Activated CD4-positive, alpha-beta T cell treated with anti-CD3 and anti-CD28 coated beads, Interleukin-2, amount 10 ng/mL, durations not matched to agents 24 days and 14 days (primary cell): ENCODE measurements around the gene PDE4A. TPM values are rescaled to one million over a fixed set of nuclear protein-coding genes. Genes with fewer than 3 reads are reported as not detected.
A peak's percentile ranks its signal among the peaks of the same experiment; 100 is the strongest.

Experiments used
- DNase-seq: peaks from one replicate; pipeline ENCODE4 v3.0.0; 2022
- H3K27ac Mint-ChIP-seq: one replicate; pipeline ENCODE4 v1.8.0; 2022; ENCODE audit warnings: mild to moderate bottlenecking, mixed read lengths
- H3K27me3 Mint-ChIP-seq: one replicate; pipeline ENCODE4 v1.8.0; 2022; ENCODE audit warnings: mixed read lengths
- H3K36me3 Mint-ChIP-seq: one replicate; pipeline ENCODE4 v1.8.0; 2022; ENCODE audit warnings: low read depth, mild to moderate bottlenecking, mixed read lengths
- H3K4me1 Mint-ChIP-seq: one replicate; pipeline ENCODE4 v1.8.0; 2021; ENCODE audit warnings: mixed read lengths
- H3K4me3 Mint-ChIP-seq: one replicate; pipeline ENCODE4 v1.8.0; 2022; ENCODE audit warnings: mild to moderate bottlenecking, moderate library complexity, mixed read lengths
- H3K9me3 Mint-ChIP-seq: one replicate; pipeline ENCODE4 v1.8.0; 2021; ENCODE audit warnings: mixed read lengths
- intact Hi-C: fragments of 100-400 bp; cut with micrococcal nuclease; formaldehyde crosslinking; loops from one replicate; pipeline ENCODE4 v1.15.1; 2023
- total RNA-seq: library from RNA; stranded (reverse); gene quantifications from 2 replicates; pipeline ENCODE4 v1.2.3, GENCODE V29; 2022

Gene PDE4A
- total RNA-seq, 1 donor from 2014 or later: 58.0 TPM

- peaks cover 8% of the 10 kb centered on the region for H3K27me3 Mint-ChIP-seq
- DNase-seq: peak; percentile 66
- peak overlapping the region; percentile 74 for H3K27ac Mint-ChIP-seq
- H3K36me3 Mint-ChIP-seq: peaks cover 16% of the 10 kb centered on the region
- peaks cover 65% of the 10 kb centered on the region for H3K4me1 Mint-ChIP-seq
- H3K4me3 Mint-ChIP-seq: peak overlapping the region; percentile 87
- intact Hi-C loops: no loop called here
- no peaks in the 10 kb centered on the region for H3K9me3 Mint-ChIP-seq
Observed at GRCh38 chr19:10422046-10422461, 1.7 kb downstream of the PDE4A start.

- H3K36me3 Mint-ChIP-seq: peaks cover 17% of the 10 kb centered on the region
- DNase-seq: peak; percentile 61
- peak overlapping the region; percentile 87 for H3K4me3 Mint-ChIP-seq
- H3K4me1 Mint-ChIP-seq: peaks cover 71% of the 10 kb centered on the region
- H3K27ac Mint-ChIP-seq: peak overlapping the region; percentile 96
- H3K27me3 Mint-ChIP-seq: peaks cover 8% of the 10 kb centered on the region
- intact Hi-C loops: no loop called here
- no peaks in the 10 kb centered on the region for H3K9me3 Mint-ChIP-seq
Observed at GRCh38 chr19:10422846-10423245, 2.5 kb downstream of the PDE4A start.

GRCh38 chr19:10424011-10424637 lies 3.8 kb downstream of the PDE4A start:
- intact Hi-C loops: loop anchor here (1.0 to 2.0 kb wide), 2 partner anchors 12 to 19 kb away; no protein-coding TSS in a partner anchor
- DNase-seq: peak; percentile 92
- peaks cover 5% of the 10 kb centered on the region for H3K27me3 Mint-ChIP-seq
- H3K36me3 Mint-ChIP-seq: peaks cover 22% of the 10 kb centered on the region
- peaks cover 74% of the 10 kb centered on the region for H3K4me1 Mint-ChIP-seq
- H3K4me3 Mint-ChIP-seq: peak overlapping the region; percentile 87
- H3K27ac Mint-ChIP-seq: peak overlapping the region; percentile 96
- peaks cover 4% of the 10 kb centered on the region for H3K9me3 Mint-ChIP-seq

- Mint-ChIP-seq H3K27ac (peak overlapping the region; percentile 98), H3K4me1 (peaks cover 83% of the 10 kb centered on the region), H3K9me3 (peaks cover 4% of the 10 kb centered on the region), H3K4me3 (peak overlapping the region; percentile 18), H3K36me3 (peaks cover 30% of the 10 kb centered on the region), H3K27me3 (peaks cover 13% of the 10 kb centered on the region)
- peak; percentile 59 for DNase-seq
- intact Hi-C loops: no loop called here
Observed at GRCh38 chr19:10427169-10427568, 6.8 kb downstream of the PDE4A start.

DNA sequence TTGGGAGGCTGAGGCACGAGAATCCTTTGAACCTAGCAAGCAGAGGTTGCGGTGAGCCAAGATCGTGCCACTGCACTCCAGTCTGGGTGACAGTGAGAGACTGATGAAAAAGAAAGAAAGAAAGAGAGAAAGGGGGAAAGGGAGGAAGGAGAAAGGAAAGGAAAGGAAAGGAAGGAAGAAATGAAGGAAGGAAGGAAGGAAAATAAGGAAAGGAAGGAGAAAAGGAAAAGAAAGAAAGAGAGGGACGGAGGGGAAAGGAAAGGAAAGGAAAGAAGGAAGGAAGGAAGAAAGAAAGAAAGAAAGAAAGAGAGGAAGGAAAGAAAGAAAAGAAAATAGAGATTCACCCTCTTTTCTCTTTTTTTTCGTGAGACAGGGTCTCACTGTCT lies 8.7 kb downstream of the PDE4A start:
- peak overlapping the region; percentile 72 for H3K4me3 Mint-ChIP-seq
- H3K36me3 Mint-ChIP-seq: peaks cover 35% of the 10 kb centered on the region
- peaks cover 75% of the 10 kb centered on the region for H3K4me1 Mint-ChIP-seq
- H3K27ac Mint-ChIP-seq: peak overlapping the region; percentile 98
- intact Hi-C loops: loop anchor here (1.0 kb wide), 1 partner anchor 10 kb away; no protein-coding TSS in a partner anchor
- DNase-seq: no peak
- H3K27me3 Mint-ChIP-seq: peaks cover 13% of the 10 kb centered on the region
- peaks cover 4% of the 10 kb centered on the region for H3K9me3 Mint-ChIP-seq

DNA sequence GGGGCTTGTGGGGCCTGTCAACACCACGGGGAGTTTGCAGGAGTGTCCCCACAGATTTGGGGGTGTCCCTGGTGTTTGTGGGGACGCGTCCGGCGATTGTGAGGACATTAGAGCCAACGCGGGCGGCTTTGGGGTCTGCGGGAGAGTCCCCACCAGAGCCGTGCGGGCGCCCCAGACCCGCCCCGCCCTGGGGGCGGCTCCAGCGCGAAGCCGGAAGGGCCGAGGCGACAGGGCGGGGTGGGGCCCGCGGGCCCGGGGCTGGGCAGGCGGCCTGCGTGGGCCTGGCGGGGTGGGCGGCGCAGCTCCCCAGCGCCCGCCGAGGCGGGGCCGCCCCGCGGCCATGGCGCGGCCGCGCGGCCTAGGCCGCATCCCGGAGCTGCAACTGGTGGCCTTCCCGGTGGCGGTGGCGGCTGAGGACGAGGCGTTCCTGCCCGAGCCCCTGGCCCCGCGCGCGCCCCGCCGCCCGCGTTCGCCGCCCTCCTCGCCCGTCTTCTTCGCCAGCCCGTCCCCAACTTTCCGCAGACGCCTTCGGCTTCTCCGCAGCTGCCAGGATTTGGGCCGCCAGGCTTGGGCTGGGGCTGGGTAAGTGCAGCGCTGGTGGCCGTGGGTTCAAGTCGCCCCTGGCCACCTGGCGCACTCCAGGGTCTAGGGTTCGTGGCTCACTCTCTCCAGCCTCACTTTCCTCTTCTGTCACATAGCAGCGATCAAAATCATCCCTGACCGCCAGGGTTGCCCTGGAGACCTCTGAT lies 10.3 kb downstream of the PDE4A start:
- Mint-ChIP-seq H3K4me3 (peak overlapping the region; percentile 91), H3K9me3 (peaks cover 4% of the 10 kb centered on the region), H3K4me1 (peaks cover 72% of the 10 kb centered on the region), H3K27me3 (peaks cover 13% of the 10 kb centered on the region), H3K27ac (peak overlapping the region; percentile 90), H3K36me3 (peaks cover 36% of the 10 kb centered on the region)
- intact Hi-C loops: no loop called here
- DNase-seq: peak; percentile 63

GRCh38 chr19:10431254-10431942 lies 11.1 kb downstream of the PDE4A start:
- H3K9me3 Mint-ChIP-seq: peaks cover 4% of the 10 kb centered on the region
- DNase-seq: peak; percentile 81
- intact Hi-C loops: no loop called here
- H3K4me3 Mint-ChIP-seq: peak overlapping the region; percentile 91
- H3K4me1 Mint-ChIP-seq: peaks cover 72% of the 10 kb centered on the region
- H3K27ac Mint-ChIP-seq: peak overlapping the region; percentile 90
- H3K27me3 Mint-ChIP-seq: peaks cover 13% of the 10 kb centered on the region
- H3K36me3 Mint-ChIP-seq: peaks cover 36% of the 10 kb centered on the region

DNA sequence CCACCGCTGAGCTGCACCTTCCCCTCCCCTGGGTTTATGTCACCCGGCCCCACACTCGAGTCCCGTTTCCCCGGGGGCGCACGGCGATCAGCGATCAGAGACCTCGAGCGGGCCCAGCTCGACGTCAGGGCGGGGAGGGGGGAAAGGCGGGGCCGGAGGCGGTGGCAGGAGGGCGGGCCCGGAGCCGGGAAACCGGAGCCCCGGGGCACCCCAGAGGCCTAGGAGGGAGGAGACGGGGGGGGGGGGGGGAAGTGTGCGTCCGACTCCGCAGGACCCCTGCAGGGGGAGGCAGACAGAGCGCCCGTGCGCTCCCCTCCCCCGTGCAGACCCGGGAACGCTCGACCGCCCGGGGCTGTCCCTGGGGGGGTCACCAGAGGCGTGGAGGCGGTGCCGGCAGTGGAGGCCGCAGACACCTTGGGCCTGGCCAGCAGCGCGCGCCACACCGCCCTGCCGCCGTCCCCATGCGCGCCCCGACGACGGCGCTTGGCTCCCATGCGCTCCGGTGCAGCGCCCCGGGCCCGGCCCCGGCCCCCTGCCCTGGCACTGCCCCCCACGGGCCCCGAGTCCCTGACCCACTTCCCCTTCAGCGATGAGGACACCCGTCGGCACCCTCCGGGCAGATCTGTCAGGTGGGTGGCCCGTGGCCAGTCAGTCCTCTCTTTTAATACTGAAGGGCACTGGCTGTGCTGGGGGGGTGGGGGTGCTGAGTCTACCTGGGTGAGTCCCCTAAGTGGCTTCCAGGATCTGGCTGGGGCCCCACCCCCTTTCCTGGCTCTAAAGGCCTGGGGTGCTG lies 11.8 kb downstream of the PDE4A start:
- Mint-ChIP-seq H3K27ac (peak overlapping the region; percentile 90), H3K4me3 (peak overlapping the region; percentile 91), H3K9me3 (peaks cover 4% of the 10 kb centered on the region), H3K36me3 (peaks cover 36% of the 10 kb centered on the region), H3K27me3 (peaks cover 13% of the 10 kb centered on the region), H3K4me1 (peaks cover 66% of the 10 kb centered on the region)
- intact Hi-C loops: no loop called here
- DNase-seq: peak; percentile 88

GRCh38 chr19:10432736-10433130 lies 12.4 kb downstream of the PDE4A start:
- DNase-seq: no peak
- Mint-ChIP-seq H3K4me1 (peaks cover 60% of the 10 kb centered on the region), H3K36me3 (peaks cover 36% of the 10 kb centered on the region), H3K27me3 (peaks cover 13% of the 10 kb centered on the region), H3K27ac (no peak overlapping the region), H3K4me3 (peak overlapping the region; percentile 13), H3K9me3 (peaks cover 4% of the 10 kb centered on the region)
- intact Hi-C loops: no loop called here

- peak; percentile 59 for DNase-seq
- H3K4me3 Mint-ChIP-seq: peak overlapping the region; percentile 13
- H3K27me3 Mint-ChIP-seq: peaks cover 13% of the 10 kb centered on the region
- peaks cover 56% of the 10 kb centered on the region for H3K4me1 Mint-ChIP-seq
- intact Hi-C loops: no loop called here
- peaks cover 2% of the 10 kb centered on the region for H3K9me3 Mint-ChIP-seq
- peak overlapping the region; percentile 38 for H3K27ac Mint-ChIP-seq
- peaks cover 33% of the 10 kb centered on the region for H3K36me3 Mint-ChIP-seq
Observed at GRCh38 chr19:10433131-10433536, 12.8 kb downstream of the PDE4A start.

- Mint-ChIP-seq H3K9me3 (no peaks in the 10 kb centered on the region), H3K4me1 (peaks cover 16% of the 10 kb centered on the region), H3K4me3 (no peak overlapping the region), H3K27ac (no peak overlapping the region), H3K36me3 (peaks cover 10% of the 10 kb centered on the region), H3K27me3 (no peaks in the 10 kb centered on the region)
- intact Hi-C loops: no loop called here
- no peak for DNase-seq
Observed at GRCh38 chr19:10439588-10439987, 19.2 kb downstream of the PDE4A start.

DNA sequence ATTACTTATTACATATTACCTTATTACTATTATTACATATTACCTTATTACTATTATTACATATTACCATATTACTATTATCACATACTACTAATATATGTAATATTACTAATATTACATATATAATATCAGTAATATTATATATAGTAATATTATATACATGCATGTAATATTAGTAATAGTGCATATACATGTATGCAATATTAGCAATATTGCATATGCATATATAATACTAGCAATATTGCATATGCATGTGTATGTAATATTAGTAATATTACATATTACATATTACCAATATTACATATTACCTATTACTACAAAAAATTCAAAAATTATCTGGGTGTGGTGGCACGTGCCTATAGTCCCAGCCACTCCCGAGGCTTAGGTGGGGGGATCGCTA lies 22.4 kb downstream of the PDE4A start:
- H3K9me3 Mint-ChIP-seq: no peaks in the 10 kb centered on the region
- H3K4me3 Mint-ChIP-seq: no peak overlapping the region
- H3K27ac Mint-ChIP-seq: no peak overlapping the region
- intact Hi-C loops: no loop called here
- peaks cover 14% of the 10 kb centered on the region for H3K36me3 Mint-ChIP-seq
- DNase-seq: no peak
- H3K27me3 Mint-ChIP-seq: no peaks in the 10 kb centered on the region
- peaks cover 7% of the 10 kb centered on the region for H3K4me1 Mint-ChIP-seq

DNA sequence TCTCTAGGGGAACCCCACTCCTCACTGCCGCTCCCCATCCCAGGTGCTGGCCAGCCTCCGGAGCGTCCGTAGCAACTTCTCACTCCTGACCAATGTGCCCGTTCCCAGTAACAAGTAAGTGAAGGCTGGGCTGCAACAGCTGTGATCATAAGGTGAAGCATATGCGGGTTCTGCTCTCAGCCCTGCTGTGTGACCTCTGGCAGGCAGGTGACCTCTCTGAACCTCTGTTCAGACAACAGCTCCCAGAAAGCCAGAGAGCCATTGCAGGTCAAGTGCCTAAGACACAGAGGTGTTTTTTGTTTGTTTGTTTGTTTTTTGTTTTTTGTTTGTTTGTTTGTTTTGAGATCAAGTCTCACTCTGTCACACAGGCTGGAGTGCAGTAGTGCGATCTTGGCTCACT lies 28.7 kb downstream of the PDE4A start:
- Mint-ChIP-seq H3K27ac (no peak overlapping the region), H3K4me3 (no peak overlapping the region), H3K4me1 (peaks cover 25% of the 10 kb centered on the region), H3K27me3 (no peaks in the 10 kb centered on the region), H3K9me3 (no peaks in the 10 kb centered on the region), H3K36me3 (peaks cover 40% of the 10 kb centered on the region)
- intact Hi-C loops: no loop called here
- DNase-seq: no peak
